IMR-90 (cell line): ENCODE results near the gene EPOP. TPM values are rescaled to one million over a fixed set of nuclear protein-coding genes. Genes with fewer than 3 reads are reported as not detected.

Source experiments
- ATAC-seq: fragments of 200-7000 bp; cut with Tn5 transposase; 2 replicates; pipeline ENCODE4 v1.9.1; 2020; ENCODE audit warnings: low read depth, mild to moderate bottlenecking, moderate library complexity
- BruUV-seq: library from RNA; stranded (reverse); fragments of 400-500 nt; replicated peaks from 2 replicates; lab custom pipeline; 2021; lab: Mats Ljungman, UMichigan
- CTCF ChIA-PET: fragments of 300-600 bp; formaldehyde crosslinking; extraction: SDS; loops from one replicate; lab custom pipeline; 2021; ENCODE audit warnings: antibody characterized with exemption; lab: Yijun Ruan, JAX
- POLR2A ChIA-PET: fragments of 300-600 bp; sonication (Branson Sonifier 250); formaldehyde crosslinking; loops from one replicate; lab custom pipeline; 2022; ENCODE audit warnings: antibody characterized with exemption; ENCODE audit not compliant: unreplicated experiment; lab: Charles Lee
- DNase-seq: peaks from one replicate; pipeline ENCODE4 v3.0.0; 2013
- H2AFZ ChIP-seq: replicated peaks from 2 replicates; pipeline ENCODE3; 2013; ENCODE audit warnings: low read length, mild to moderate bottlenecking; ENCODE audit not compliant: poor library complexity
- H2AK5ac ChIP-seq: 2 replicates; pipeline ENCODE4 v1.6.1; 2013; ENCODE audit warnings: low read depth, low read length, inconsistent platforms
- H2AK9ac ChIP-seq: replicated peaks from 2 replicates; pipeline ENCODE3; 2013; ENCODE audit warnings: mild to moderate bottlenecking, low read depth, low read length, moderate library complexity; ENCODE audit not compliant: poor library complexity
- H2BK120ac ChIP-seq: 2 replicates; pipeline ENCODE4 v1.6.1; 2013; ENCODE audit warnings: low read depth, low read length, inconsistent platforms
- H2BK15ac ChIP-seq: 3 replicates; pipeline ENCODE4 v1.6.1; 2013; ENCODE audit warnings: low read depth, low read length, inconsistent platforms
- H2BK20ac ChIP-seq: 2 replicates; pipeline ENCODE4 v1.6.1; 2013; ENCODE audit warnings: low read depth, mild to moderate bottlenecking, inconsistent platforms, low read length, moderate library complexity
- H2BK5ac ChIP-seq: 2 replicates; pipeline ENCODE4 v1.6.1; 2013; ENCODE audit warnings: mild to moderate bottlenecking, low read depth, low read length, inconsistent platforms; ENCODE audit not compliant: poor library complexity, severe bottlenecking
- H3K14ac ChIP-seq: replicated peaks from 2 replicates; pipeline ENCODE4 v1.6.1; 2013; ENCODE audit warnings: low read depth, low read length, inconsistent platforms
- H3K18ac ChIP-seq: 2 replicates; pipeline ENCODE4 v1.6.1; 2013; ENCODE audit warnings: low read depth, low read length, control low read depth
- H3K23ac ChIP-seq: 2 replicates; pipeline ENCODE4 v1.6.1; 2013; ENCODE audit warnings: low read depth, low read length, inconsistent platforms
- H3K27ac ChIP-seq: 2 replicates; pipeline ENCODE4 v1.5.1; 2013; ENCODE audit warnings: mild to moderate bottlenecking, control low read depth, low read length; ENCODE audit not compliant: insufficient read depth
- H3K27me3 ChIP-seq: 2 replicates; pipeline ENCODE4 v1.6.1; 2013; ENCODE audit warnings: low read length; ENCODE audit not compliant: control insufficient read depth, insufficient read depth
- H3K36me3 ChIP-seq: 2 replicates; pipeline ENCODE4 v1.6.1; 2013; ENCODE audit warnings: low read length, mixed read lengths; ENCODE audit not compliant: control insufficient read depth, insufficient read depth
- H3K4ac ChIP-seq: 2 replicates; pipeline ENCODE4 v1.6.1; 2013; ENCODE audit warnings: low read depth, low read length, inconsistent platforms
- H3K4me1 ChIP-seq: 2 replicates; pipeline ENCODE4 v1.6.1; 2013; ENCODE audit warnings: low read length, mixed read lengths; ENCODE audit not compliant: control insufficient read depth, insufficient read depth
- H3K4me2 ChIP-seq: 2 replicates; pipeline ENCODE4 v1.6.1; 2013; ENCODE audit warnings: low read depth, mild to moderate bottlenecking, control low read depth, low read length, moderate library complexity
- H3K4me3 ChIP-seq: 2 replicates; pipeline ENCODE4 v1.5.1; 2013; ENCODE audit warnings: low read depth, mild to moderate bottlenecking, control low read depth, low read length, moderate library complexity; ENCODE audit not compliant: insufficient read depth
- H3K56ac ChIP-seq: 2 replicates; pipeline ENCODE4 v1.6.1; 2013; ENCODE audit warnings: low read length, inconsistent platforms; ENCODE audit not compliant: insufficient read depth; ENCODE audit errors: extremely low read depth
- H3K79me1 ChIP-seq, 2 experiments: 2 replicates each; pipeline ENCODE4 v1.6.1; 2013; ENCODE audit warnings: low read length in 2 of 2, inconsistent platforms in 1 of 2, low read depth in 1 of 2
- H3K9ac ChIP-seq: 2 replicates; pipeline ENCODE4 v1.6.1; 2013; ENCODE audit warnings: low read depth, low read length, control low read depth
- H3K9me1 ChIP-seq: 2 replicates; pipeline ENCODE4 v1.6.1; 2013; ENCODE audit warnings: low read length, inconsistent platforms; ENCODE audit not compliant: insufficient read depth
- H3K9me3 ChIP-seq: 2 replicates; pipeline ENCODE4 v1.6.1; 2013; ENCODE audit warnings: low read length; ENCODE audit not compliant: control insufficient read depth, insufficient read depth
- H4K20me1 ChIP-seq: 2 replicates; pipeline ENCODE4 v1.6.1; 2013; ENCODE audit warnings: low read length, inconsistent platforms; ENCODE audit not compliant: insufficient read depth
- H4K5ac ChIP-seq: 2 replicates; pipeline ENCODE4 v1.6.1; 2013; ENCODE audit warnings: mild to moderate bottlenecking, low read depth, low read length, control low read depth
- H4K8ac ChIP-seq, 2 experiments: 2 replicates each; pipeline ENCODE4 v1.6.1; 2013; ENCODE audit warnings: low read depth in 2 of 2, low read length in 2 of 2, control low read depth in 1 of 2, inconsistent platforms in 1 of 2
- H4K91ac ChIP-seq: 2 replicates; pipeline ENCODE4 v1.6.1; 2013; ENCODE audit warnings: low read depth, low read length, inconsistent platforms; ENCODE audit not compliant: insufficient read depth
- ELK1 ChIP-seq: fragments of 150-350 bp; IDR thresholded peaks from 2 replicates; pipeline ENCODE4 v1.6.1; 2016; ENCODE audit warnings: low read depth, mild to moderate bottlenecking, low read length, moderate library complexity, borderline replicate concordance
- FOS ChIP-seq: fragments of 150-350 bp; IDR thresholded peaks from 2 replicates; pipeline ENCODE4 v1.6.1; 2016; ENCODE audit warnings: low read depth, low read length
- MAZ ChIP-seq: IDR thresholded peaks from 2 replicates; pipeline ENCODE4 v1.6.1; 2012; ENCODE audit warnings: low read depth, mild to moderate bottlenecking, low read length, improper control_type of control experiment, moderate library complexity, borderline replicate concordance
- MXI1 ChIP-seq: IDR thresholded peaks from 2 replicates; pipeline ENCODE4 v1.6.1; 2012; ENCODE audit warnings: low read depth, mild to moderate bottlenecking, low read length, moderate library complexity, borderline replicate concordance
- NFE2L2 ChIP-seq: fragments of 150-350 bp; IDR thresholded peaks from 2 replicates; pipeline ENCODE4 v1.6.1; 2016; ENCODE audit warnings: low read depth, mild to moderate bottlenecking, low read length
- POLR2A ChIP-seq: IDR thresholded peaks from 2 replicates; pipeline ENCODE4 v1.6.1; 2012; ENCODE audit warnings: mild to moderate bottlenecking, low read depth, low read length
- SMC3 ChIP-seq: fragments of 150-350 bp; IDR thresholded peaks from 2 replicates; pipeline ENCODE4 v1.6.1; 2016; ENCODE audit warnings: low read depth, mild to moderate bottlenecking, antibody characterized with exemption, low read length, moderate library complexity
- USF2 ChIP-seq: fragments of 150-350 bp; IDR thresholded peaks from 2 replicates; pipeline ENCODE4 v1.6.1; 2017; ENCODE audit warnings: mild to moderate bottlenecking, antibody characterized with exemption, low read length, low read depth
- WGBS, 2 experiments: methylation state at CpG; one replicate each; pipeline versions ENCODE4 v1.1.5 to v1.1.7; 2013; ENCODE audit warnings: missing lambda C conversion rate in 2 of 2; ENCODE audit not compliant: insufficient read length in 1 of 2; ENCODE audit errors: extremely low coverage in 2 of 2; 5-methylcytosine and 5-hydroxymethylcytosine counted together
- dilution Hi-C: fragments of 300-500 bp; cut with HindIII; formaldehyde crosslinking; loops from one replicate; pipeline ENCODE4 v1.14.3; 2018; ENCODE audit warnings: low sequenced_read_pairs; ENCODE audit not compliant: unreplicated experiment
- in situ Hi-C: fragments of 300-500 bp; cut with MboI; formaldehyde crosslinking; loops from 3 replicates; pipeline ENCODE4 v1.14.3; 2019; ENCODE audit warnings: low sequenced_read_pairs, inconsistent platforms, mixed read lengths
- intact Hi-C: fragments of 100-400 bp; cut with micrococcal nuclease; formaldehyde crosslinking; loops from 2 replicates; pipeline ENCODE4 v1.10.0; 2022
- polyA plus RNA-seq, 3 experiments: library from polyadenylated mRNA; depleted of rRNA; stranded (reverse); fragments of >200 nt; gene quantifications; 2 replicates each; pipeline ENCODE4 v1.2.3, GENCODE V29; 2012; ENCODE audit warnings: low replicate concordance in 1 of 3
- total RNA-seq: library from RNA; depleted of rRNA; stranded (reverse); fragments of >200 nt; gene quantifications from 2 replicates; pipeline ENCODE4 v1.2.3, GENCODE V29; 2012

EPOP gene
- total and polyA plus RNA-seq, 2 of the 4 experiments (the other 2 are of a cell fraction): 0.36 to 0.82 TPM

GRCh38 chr17:38719289-38719942 lies 44.7 kb upstream of the EPOP start:
- Histone ChIP-seq H2BK120ac (no peak overlapping the region), H3K18ac (no peak overlapping the region), H3K9me3 (no peaks in the 10 kb centered on the region), H3K27me3 (no peaks in the 10 kb centered on the region), H4K8ac (no peak overlapping the region), H3K56ac (no peak overlapping the region), H2AK5ac (no peak overlapping the region), H3K4me1 (no peaks in the 10 kb centered on the region; the same call in 1 of the 2 replicates), H3K4ac (no peak overlapping the region), H2BK15ac (no peak overlapping the region), H2AFZ (no peak overlapping the region), H3K9me1 (no peaks in the 10 kb centered on the region), H3K4me2 (no peak overlapping the region), H3K23ac (no peak overlapping the region), H4K91ac (no peak overlapping the region), H4K5ac (no peak overlapping the region), H3K79me1 (no peaks in the 10 kb centered on the region), H2AK9ac (peak overlapping the region; percentile 55), H3K36me3 (peaks cover 62% of the 10 kb centered on the region), H3K9ac (no peak overlapping the region), H3K27ac (no peak overlapping the region), H4K20me1 (no peaks in the 10 kb centered on the region), H2BK20ac (no peak overlapping the region), H2BK5ac (no peak overlapping the region), H3K4me3 (no peak overlapping the region), H3K14ac (no peak overlapping the region)
- dilution Hi-C loops: no loop called here
- no peak for ATAC-seq
- POLR2A ChIA-PET: no interaction called here
- DNase-seq: no peak
- in situ Hi-C loops: no loop called here
- BruUV-seq: no TSS peak
- intact Hi-C loops: no loop called here
- no peak for TF ChIP-seq MAZ
- no peak for TF ChIP-seq NFE2L2
- TF ChIP-seq ELK1: no peak
- TF ChIP-seq USF2: no peak
- TF ChIP-seq FOS: no peak
- TF ChIP-seq SMC3: no peak
- TF ChIP-seq MXI1: no peak
- no peak for TF ChIP-seq POLR2A
- WGBS, 2 experiments: 87% methylated on average over 9 of the region's 29 CpGs; no CpG with 5 or more reads in 1 of the 2 experiments
- CTCF ChIA-PET: no interaction called here
